ENCODE measurements around the gene COPZ2. TPM values are rescaled to one million over a fixed set of nuclear protein-coding genes. Genes with fewer than 3 reads are reported as not detected.
"Not testable (repeated sequence)": the region's sequence is repeated elsewhere in the genome, so short reads cannot be mapped to it uniquely, and the experiment has no call there.

COPZ2 gene
- total RNA-seq, 2 donors from 2014 or later: not detected

GRCh38 chr17:47989159-47989558 is 48.4 kb downstream of the COPZ2 start:
- H3K9ac ChIP-seq (ENCODE audit: extremely low read depth, low read length, poor library complexity, severe bottlenecking): no peak overlapping the region
- no peaks in the 10 kb centered on the region for H3K27me3 Mint-ChIP-seq (ENCODE audit: insufficient read depth)
- TF ChIP-seq, protein P1, sequence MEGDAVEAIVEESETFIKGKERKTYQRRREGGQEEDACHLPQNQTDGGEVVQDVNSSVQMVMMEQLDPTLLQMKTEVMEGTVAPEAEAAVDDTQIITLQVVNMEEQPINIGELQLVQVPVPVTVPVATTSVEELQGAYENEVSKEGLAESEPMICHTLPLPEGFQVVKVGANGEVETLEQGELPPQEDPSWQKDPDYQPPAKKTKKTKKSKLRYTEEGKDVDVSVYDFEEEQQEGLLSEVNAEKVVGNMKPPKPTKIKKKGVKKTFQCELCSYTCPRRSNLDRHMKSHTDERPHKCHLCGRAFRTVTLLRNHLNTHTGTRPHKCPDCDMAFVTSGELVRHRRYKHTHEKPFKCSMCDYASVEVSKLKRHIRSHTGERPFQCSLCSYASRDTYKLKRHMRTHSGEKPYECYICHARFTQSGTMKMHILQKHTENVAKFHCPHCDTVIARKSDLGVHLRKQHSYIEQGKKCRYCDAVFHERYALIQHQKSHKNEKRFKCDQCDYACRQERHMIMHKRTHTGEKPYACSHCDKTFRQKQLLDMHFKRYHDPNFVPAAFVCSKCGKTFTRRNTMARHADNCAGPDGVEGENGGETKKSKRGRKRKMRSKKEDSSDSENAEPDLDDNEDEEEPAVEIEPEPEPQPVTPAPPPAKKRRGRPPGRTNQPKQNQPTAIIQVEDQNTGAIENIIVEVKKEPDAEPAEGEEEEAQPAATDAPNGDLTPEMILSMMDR (conservative IDR thresholded peaks at IDR 0.05): no peak
- 67 to 88% methylated on average over 10 of the region's 10 CpGs for WGBS, 2 experiments (ENCODE audit: insufficient coverage in 1 of 2, insufficient read length in 1 of 2)
- H3K27ac ChIP-seq (ENCODE audit: low read depth, low read length): no peak overlapping the region
- no peaks in the 10 kb centered on the region for H3K36me3 Mint-ChIP-seq (ENCODE audit: low read depth)
- no peaks in the 10 kb centered on the region for H3K9me3 ChIP-seq (ENCODE audit: control insufficient read depth, low read length)
- H3K4me3 ChIP-seq (ENCODE audit: low read length): no peak overlapping the region
- peaks cover 33% of the 10 kb centered on the region for H3K4me1 Mint-ChIP-seq
- H3K27ac Mint-ChIP-seq: no peak overlapping the region
- no peak for DNase-seq
- H3K27me3 ChIP-seq (ENCODE audit: control insufficient read depth, insufficient read depth, low read length, poor library complexity, severe bottlenecking): no peaks in the 10 kb centered on the region
- H3K9me3 Mint-ChIP-seq: no peaks in the 10 kb centered on the region
- H3K4me1 ChIP-seq (ENCODE audit: control insufficient read depth, insufficient read depth, low read length): peaks cover 9% of the 10 kb centered on the region
- no peaks in the 10 kb centered on the region for H3K36me3 ChIP-seq (ENCODE audit: control insufficient read depth, insufficient read depth, low read length)
- no peak overlapping the region for H3K4me3 Mint-ChIP-seq

- not testable (repeated sequence) for H3K9me3 Mint-ChIP-seq; H3K9ac ChIP-seq (ENCODE audit: extremely low read depth, low read length, poor library complexity, severe bottlenecking); H3K27ac Mint-ChIP-seq; H3K27ac ChIP-seq (ENCODE audit: low read depth, low read length); H3K27me3 ChIP-seq (ENCODE audit: control insufficient read depth, insufficient read depth, low read length, poor library complexity, severe bottlenecking); H3K36me3 ChIP-seq (ENCODE audit: control insufficient read depth, insufficient read depth, low read length); H3K4me3 ChIP-seq (ENCODE audit: low read length); H3K9me3 ChIP-seq (ENCODE audit: control insufficient read depth, low read length); H3K36me3 Mint-ChIP-seq (ENCODE audit: low read depth); H3K4me3 Mint-ChIP-seq; H3K27me3 Mint-ChIP-seq (ENCODE audit: insufficient read depth)
- peaks cover 15% of the 10 kb centered on the region for H3K4me1 ChIP-seq (ENCODE audit: control insufficient read depth, insufficient read depth, low read length)
- DNase-seq: peak; percentile 32
- 100% methylated on average over 1 of the region's 1 CpG; no CpG with 5 or more reads in 1 of the 2 experiments for WGBS, 2 experiments (ENCODE audit: insufficient coverage in 1 of 2, insufficient read length in 1 of 2)
- H3K4me1 Mint-ChIP-seq: peaks cover 36% of the 10 kb centered on the region
Observed at GRCh38 chr17:47988445-47988844, 49.2 kb downstream of the COPZ2 start.

DNA sequence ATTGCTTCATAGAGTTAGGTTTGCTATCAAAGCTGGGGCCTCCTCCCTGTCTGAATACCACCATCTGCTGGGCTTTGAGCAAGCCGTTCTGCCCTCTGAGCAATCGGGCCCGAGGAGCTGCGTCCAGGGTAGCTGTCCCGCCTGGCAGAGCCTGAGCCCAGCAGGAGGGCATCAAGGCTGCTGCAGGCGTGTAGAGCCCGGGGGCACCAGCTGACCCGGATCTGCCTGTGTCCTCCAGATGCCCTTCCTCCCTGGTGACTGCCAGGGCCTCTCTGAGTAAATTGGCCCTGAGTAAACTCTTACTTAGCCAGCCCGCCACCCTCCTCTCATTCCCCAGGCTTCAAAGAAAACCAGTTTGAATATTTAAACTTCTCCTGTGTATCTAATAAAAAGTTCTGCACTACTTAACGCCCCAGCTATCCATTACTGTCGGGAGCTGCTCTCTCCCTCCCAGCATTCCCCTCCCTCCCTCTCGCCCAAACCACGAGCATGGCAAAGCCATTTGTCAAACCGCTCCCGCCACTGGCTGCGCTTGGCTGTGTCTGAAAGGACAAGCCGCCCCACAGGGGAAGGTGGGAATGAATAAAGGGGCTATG is 50.3 kb downstream of the COPZ2 start:
- Mint-ChIP-seq H3K36me3 (ENCODE audit: low read depth) (peaks cover 5% of the 10 kb centered on the region), H3K27me3 (ENCODE audit: insufficient read depth) (no peaks in the 10 kb centered on the region), H3K9me3 (no peaks in the 10 kb centered on the region), H3K4me3 (no peak overlapping the region), H3K27ac (no peak overlapping the region), H3K4me1 (peaks cover 36% of the 10 kb centered on the region)
- peak overlapping the region; percentile 91 for H3K27ac ChIP-seq (ENCODE audit: low read depth, low read length)
- H3K4me1 ChIP-seq (ENCODE audit: control insufficient read depth, insufficient read depth, low read length): peaks cover 20% of the 10 kb centered on the region
- no peak overlapping the region for H3K4me3 ChIP-seq (ENCODE audit: low read length)
- H3K9ac ChIP-seq (ENCODE audit: extremely low read depth, low read length, poor library complexity, severe bottlenecking): no peak overlapping the region
- TF ChIP-seq, protein P1 (conservative IDR thresholded peaks at IDR 0.05): no peak
- H3K36me3 ChIP-seq (ENCODE audit: control insufficient read depth, insufficient read depth, low read length): no peaks in the 10 kb centered on the region
- no peaks in the 10 kb centered on the region for H3K27me3 ChIP-seq (ENCODE audit: control insufficient read depth, insufficient read depth, low read length, poor library complexity, severe bottlenecking)
- DNase-seq: peak; percentile 81
- H3K9me3 ChIP-seq (ENCODE audit: control insufficient read depth, low read length): no peaks in the 10 kb centered on the region
- WGBS, 2 experiments (ENCODE audit: insufficient coverage in 1 of 2, insufficient read length in 1 of 2): 28 to 63% methylated on average over 3 to 17 of the region's 17 CpGs

DNA sequence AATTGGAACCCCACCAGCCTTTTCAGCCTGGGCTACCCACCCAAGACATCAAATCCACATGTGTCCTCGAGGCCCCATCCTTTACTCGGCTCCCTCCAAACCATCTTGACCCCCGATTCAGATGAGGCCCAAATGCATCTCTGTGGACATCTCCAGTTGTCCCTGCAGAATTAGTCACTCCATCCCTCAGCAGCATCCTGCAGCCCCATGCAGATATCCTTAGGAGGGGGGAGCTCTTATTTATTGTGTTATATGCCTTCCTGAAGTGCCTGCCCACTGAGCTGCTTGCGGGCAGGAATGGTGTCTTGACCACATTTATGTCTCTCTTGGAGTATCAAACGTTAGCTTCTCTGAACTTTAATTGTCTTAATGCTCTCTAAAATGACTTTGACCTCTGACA is 51.1 kb downstream of the COPZ2 start:
- Mint-ChIP-seq H3K4me1 (peaks cover 33% of the 10 kb centered on the region), H3K27ac (no peak overlapping the region), H3K36me3 (ENCODE audit: low read depth) (peaks cover 8% of the 10 kb centered on the region), H3K27me3 (ENCODE audit: insufficient read depth) (no peaks in the 10 kb centered on the region), H3K9me3 (no peaks in the 10 kb centered on the region), H3K4me3 (no peak overlapping the region)
- Histone ChIP-seq H3K27ac (ENCODE audit: low read depth, low read length) (peak overlapping the region; percentile 91), H3K36me3 (ENCODE audit: control insufficient read depth, insufficient read depth, low read length) (no peaks in the 10 kb centered on the region), H3K9ac (ENCODE audit: extremely low read depth, low read length, poor library complexity, severe bottlenecking) (no peak overlapping the region), H3K27me3 (ENCODE audit: control insufficient read depth, insufficient read depth, low read length, poor library complexity, severe bottlenecking) (no peaks in the 10 kb centered on the region), H3K4me3 (ENCODE audit: low read length) (no peak overlapping the region), H3K9me3 (ENCODE audit: control insufficient read depth, low read length) (no peaks in the 10 kb centered on the region), H3K4me1 (ENCODE audit: control insufficient read depth, insufficient read depth, low read length) (peaks cover 18% of the 10 kb centered on the region)
- DNase-seq: no peak
- WGBS, 2 experiments (ENCODE audit: insufficient coverage in 1 of 2, insufficient read length in 1 of 2): 82 to 92% methylated on average over 5 of the region's 5 CpGs
- TF ChIP-seq, protein P1 (conservative IDR thresholded peaks at IDR 0.05): no peak

Data from endodermal cell (in vitro differentiated cells).